ENCODE data around the gene NOM1. TPM values are rescaled to one million over a fixed set of nuclear protein-coding genes. Genes with fewer than 3 reads are reported as not detected.

NOM1 gene
- total and polyA plus RNA-seq, 4 donors: 8.3 to 33.6 (median 16.9) TPM

DNA sequence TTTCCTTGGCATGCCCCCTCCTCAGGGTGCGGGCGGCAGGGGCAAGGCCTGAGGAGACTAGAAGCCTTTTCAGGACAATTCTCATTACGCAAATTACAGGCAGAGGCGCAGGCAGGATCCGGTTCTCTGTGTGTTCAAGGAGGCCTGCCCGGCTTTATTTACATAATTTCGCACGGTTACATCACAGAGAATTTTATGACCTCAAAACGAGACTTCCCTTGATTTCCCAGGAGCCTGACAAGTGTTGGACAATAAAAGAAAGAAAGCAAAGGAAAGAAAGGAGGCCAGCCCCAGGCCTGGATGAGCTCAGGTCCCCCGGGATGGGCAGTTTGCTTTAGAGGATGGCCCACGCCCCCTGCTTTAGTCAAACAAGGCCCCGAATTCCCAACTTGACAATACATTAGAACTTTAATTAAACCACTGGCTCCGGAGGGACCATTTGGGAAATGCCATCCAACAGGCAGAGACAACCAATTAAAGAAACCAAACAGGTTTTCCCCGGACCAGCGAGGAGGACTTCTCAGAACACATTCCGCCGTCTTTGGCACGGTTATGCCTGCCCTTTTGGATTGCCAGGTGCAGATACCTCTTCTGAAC, 58.1 kb downstream of the NOM1 start:
- TF ChIP-seq, protein P1, sequence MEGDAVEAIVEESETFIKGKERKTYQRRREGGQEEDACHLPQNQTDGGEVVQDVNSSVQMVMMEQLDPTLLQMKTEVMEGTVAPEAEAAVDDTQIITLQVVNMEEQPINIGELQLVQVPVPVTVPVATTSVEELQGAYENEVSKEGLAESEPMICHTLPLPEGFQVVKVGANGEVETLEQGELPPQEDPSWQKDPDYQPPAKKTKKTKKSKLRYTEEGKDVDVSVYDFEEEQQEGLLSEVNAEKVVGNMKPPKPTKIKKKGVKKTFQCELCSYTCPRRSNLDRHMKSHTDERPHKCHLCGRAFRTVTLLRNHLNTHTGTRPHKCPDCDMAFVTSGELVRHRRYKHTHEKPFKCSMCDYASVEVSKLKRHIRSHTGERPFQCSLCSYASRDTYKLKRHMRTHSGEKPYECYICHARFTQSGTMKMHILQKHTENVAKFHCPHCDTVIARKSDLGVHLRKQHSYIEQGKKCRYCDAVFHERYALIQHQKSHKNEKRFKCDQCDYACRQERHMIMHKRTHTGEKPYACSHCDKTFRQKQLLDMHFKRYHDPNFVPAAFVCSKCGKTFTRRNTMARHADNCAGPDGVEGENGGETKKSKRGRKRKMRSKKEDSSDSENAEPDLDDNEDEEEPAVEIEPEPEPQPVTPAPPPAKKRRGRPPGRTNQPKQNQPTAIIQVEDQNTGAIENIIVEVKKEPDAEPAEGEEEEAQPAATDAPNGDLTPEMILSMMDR (IDR thresholded peaks at IDR 0.05; ENCODE audit: control extremely low read depth, extremely low read depth): no peak
- H3K27ac ChIP-seq (ENCODE audit: low read depth in 1 of 2, low read length in 1 of 2): no peak overlapping the region
- peaks cover 0 to 8% (median 0%) of the 10 kb centered on the region in 4 donors for H3K9me3 ChIP-seq (ENCODE audit: control insufficient read depth in 4 of 4, insufficient read depth in 3 of 4, low read length in 3 of 4)
- DNase-seq (no peak), ATAC-seq (ENCODE audit: insufficient read depth, low FRiP score) (no peak)
- H3K36me3 ChIP-seq (ENCODE audit: control insufficient read depth in 4 of 4, insufficient read depth in 4 of 4, low read length in 4 of 4): no peaks in the 10 kb centered on the region
- peaks cover 0 to 30% (median 11%) of the 10 kb centered on the region in 5 donors for H3K4me1 ChIP-seq (ENCODE audit: control insufficient read depth in 5 of 5, insufficient read depth in 5 of 5, low read length in 5 of 5)
- H3K27me3 ChIP-seq (ENCODE audit: control insufficient read depth in 3 of 3, insufficient read depth in 3 of 3, low read length in 2 of 3): peaks cover 38 to 69% (median 57%) of the 10 kb centered on the region in 3 donors
- no peak overlapping the region for H3K4me3 ChIP-seq
- 12 to 26% methylated on average over 18 of the region's 18 CpGs for WGBS, 2 donors
- no peak overlapping the region for H3K9ac ChIP-seq (ENCODE audit: insufficient read depth in 1 of 2, low read length in 2 of 2)

DNA sequence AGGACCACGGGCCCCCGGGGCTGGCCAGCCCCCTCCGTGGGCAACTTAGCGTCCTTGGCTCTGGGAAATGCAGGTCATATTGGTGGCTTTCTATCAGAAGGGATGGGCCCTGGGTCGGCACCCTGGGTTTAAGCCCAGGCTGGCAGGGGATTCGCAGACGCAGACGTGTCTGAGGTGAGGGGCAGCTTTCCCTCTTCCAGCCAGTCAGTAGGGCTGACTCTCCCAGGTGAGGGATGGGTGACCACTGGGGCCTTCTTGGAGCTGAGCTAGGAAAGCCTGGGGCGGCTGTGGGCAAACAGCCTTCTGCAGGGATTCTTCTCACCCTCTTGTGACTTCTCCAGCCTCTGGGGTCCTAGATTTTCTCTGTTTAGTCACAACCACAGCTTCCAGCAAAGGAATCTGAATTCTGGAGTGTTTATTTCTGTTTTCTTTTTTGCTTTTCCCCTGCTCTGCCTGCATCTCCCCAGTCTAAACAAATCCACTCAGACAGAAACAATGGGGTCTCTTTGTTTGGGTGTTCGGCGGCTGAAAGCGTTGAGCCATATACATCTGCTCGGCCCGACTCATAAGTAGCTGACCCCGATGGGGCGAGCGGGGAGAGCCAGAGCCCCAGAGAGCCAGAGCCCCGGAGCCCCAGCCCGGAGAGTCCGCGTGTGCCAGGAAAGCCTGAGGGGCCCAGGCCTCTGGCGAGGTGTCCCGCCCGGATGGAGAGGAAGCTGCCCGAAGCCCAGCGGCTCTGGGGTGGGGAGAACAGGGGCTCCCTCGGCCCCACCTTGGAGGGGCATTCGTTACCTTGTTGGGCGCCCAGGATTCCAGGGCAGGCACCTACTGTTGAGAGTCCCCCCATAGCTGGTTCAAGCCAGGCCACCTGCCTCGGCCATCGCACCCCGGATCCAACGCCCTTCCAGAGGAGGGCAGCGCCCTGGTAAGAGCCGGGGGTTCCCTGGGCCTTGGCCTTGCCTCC, 59.0 kb downstream of the NOM1 start:
- Histone ChIP-seq H3K9ac (ENCODE audit: insufficient read depth in 1 of 2, low read length in 2 of 2) (no peak overlapping the region), H3K9me3 (ENCODE audit: control insufficient read depth in 4 of 4, insufficient read depth in 3 of 4, low read length in 3 of 4) (peaks cover 0 to 8% (median 0%) of the 10 kb centered on the region in 4 donors), H3K27me3 (ENCODE audit: control insufficient read depth in 3 of 3, insufficient read depth in 3 of 3, low read length in 2 of 3) (peaks cover 38 to 72% (median 63%) of the 10 kb centered on the region in 3 donors), H3K4me3 (no peak overlapping the region), H3K4me1 (ENCODE audit: control insufficient read depth in 5 of 5, insufficient read depth in 5 of 5, low read length in 5 of 5) (peaks cover 0 to 27% (median 11%) of the 10 kb centered on the region in 5 donors), H3K36me3 (ENCODE audit: control insufficient read depth in 4 of 4, insufficient read depth in 4 of 4, low read length in 4 of 4) (no peaks in the 10 kb centered on the region), H3K27ac (ENCODE audit: low read depth in 1 of 2, low read length in 1 of 2) (no peak overlapping the region)
- ATAC-seq (ENCODE audit: insufficient read depth, low FRiP score) (no peak), DNase-seq (no peak)
- TF ChIP-seq, protein P1 (IDR thresholded peaks at IDR 0.05; ENCODE audit: control extremely low read depth, extremely low read depth): no peak
- WGBS, 2 donors: 12 to 16% methylated on average over 33 to 35 of the region's 35 CpGs

DNA sequence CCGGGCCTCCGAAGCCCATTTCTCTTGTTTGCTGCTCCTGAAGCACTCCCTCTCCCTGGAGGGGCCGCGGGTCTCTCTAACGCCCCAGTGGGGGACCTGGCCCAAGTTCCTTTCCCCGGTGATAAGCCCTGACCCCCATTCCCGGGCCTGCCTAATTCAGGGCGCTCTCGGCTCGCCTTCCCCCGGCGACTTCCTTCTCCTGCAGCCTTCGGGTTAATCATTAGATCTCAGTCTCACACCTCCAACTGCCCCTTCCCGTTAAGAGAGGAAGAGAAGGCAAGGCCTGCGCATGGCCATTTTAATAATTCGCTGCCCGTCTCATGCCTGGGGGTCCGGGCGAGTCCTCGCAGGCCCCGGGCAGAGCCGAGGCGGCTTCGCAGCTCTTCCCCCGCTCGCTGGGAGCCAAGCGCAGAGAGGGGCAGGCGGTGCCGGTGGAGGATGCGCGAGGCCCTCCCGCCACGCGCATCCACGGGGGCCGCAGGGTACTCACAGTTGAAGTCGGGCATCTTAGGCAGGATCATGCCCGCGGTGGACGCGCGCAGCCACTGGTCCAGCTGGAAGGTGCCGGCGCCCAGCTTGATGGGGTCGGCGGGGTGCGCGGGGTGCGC, 59.8 kb downstream of the NOM1 start:
- H3K9ac ChIP-seq (ENCODE audit: insufficient read depth in 1 of 2, low read length in 2 of 2): no peak overlapping the region
- WGBS, 2 donors: 1 to 2% methylated on average over 49 of the region's 49 CpGs
- H3K4me1 ChIP-seq (ENCODE audit: control insufficient read depth in 5 of 5, insufficient read depth in 5 of 5, low read length in 5 of 5): peaks cover 0 to 23% (median 11%) of the 10 kb centered on the region in 5 donors
- DNase-seq: no peak
- no peak overlapping the region for H3K4me3 ChIP-seq
- H3K27ac ChIP-seq (ENCODE audit: low read depth in 1 of 2, low read length in 1 of 2): no peak overlapping the region
- H3K36me3 ChIP-seq (ENCODE audit: control insufficient read depth in 4 of 4, insufficient read depth in 4 of 4, low read length in 4 of 4): no peaks in the 10 kb centered on the region
- H3K27me3 ChIP-seq (ENCODE audit: control insufficient read depth in 3 of 3, insufficient read depth in 3 of 3, low read length in 2 of 3): peaks cover 31 to 73% (median 69%) of the 10 kb centered on the region in 3 donors
- no peak for ATAC-seq (ENCODE audit: insufficient read depth, low FRiP score)
- H3K9me3 ChIP-seq (ENCODE audit: control insufficient read depth in 4 of 4, insufficient read depth in 3 of 4, low read length in 3 of 4): peaks cover 0 to 5% (median 0%) of the 10 kb centered on the region in 4 donors
- TF ChIP-seq, protein P1 (IDR thresholded peaks at IDR 0.05; ENCODE audit: control extremely low read depth, extremely low read depth): no peak
